HepG2 (cell line): ENCODE data around the gene COL6A6. TPM values are rescaled to one million over a fixed set of nuclear protein-coding genes. Genes with fewer than 3 reads are reported as not detected.

ENCODE experiments used
- ATAC-seq: fragments of 200-7000 bp; cut with Tn5 transposase; 3 replicates; pipeline ENCODE4 v1.9.1; 2020; ENCODE audit warnings: mild to moderate bottlenecking, moderate library complexity
- BruUV-seq: library from RNA; stranded (reverse); fragments of 400-500 nt; replicated peaks from 2 replicates; lab custom pipeline; 2021; lab: Mats Ljungman, UMichigan
- CTCF ChIA-PET: fragments of 300-600 bp; formaldehyde crosslinking; extraction: SDS; loops from one replicate; lab custom pipeline; 2021; ENCODE audit warnings: low total read pairs, inconsistent platforms, low intra/inter-chr PET ratio; lab: Yijun Ruan, JAX
- POLR2A ChIA-PET: fragments of 350-600 bp; sonication (Branson Sonifier 250); formaldehyde crosslinking; loops from one replicate; lab custom pipeline; 2020; ENCODE audit warnings: antibody characterized with exemption, inconsistent platforms; lab: Yijun Ruan, JAX
- DNase-seq: peaks from one replicate; pipeline ENCODE4 v3.0.0-alpha.2; 2015; ENCODE audit warnings: low spot score
- FAIRE-seq: peaks from 3 replicates; lab custom pipeline; 2011; peaks lifted over from hg19 to GRCh38; lab: Jason Lieb, UNC
- H2AFZ ChIP-seq: one replicate; pipeline ENCODE4 v1.6.1; 2011; ENCODE audit warnings: low read length, inconsistent platforms
- H3K27ac ChIP-seq: fragments of 300-600 bp; 3 replicates; pipeline ENCODE4 v1.8.0; 2011; ENCODE audit warnings: mixed run types, mild to moderate bottlenecking, mixed read lengths, low read length, inconsistent platforms; ENCODE audit not compliant: insufficient read depth; ENCODE audit errors: extremely low read length
- H3K27me3 ChIP-seq, 2 experiments: fragments of 200-600 bp in 1 of 2; 2 replicates in 1 of 2; 3 replicates in 1 of 2; pipeline versions ENCODE4 v1.6.0 to v1.8.0; 2011; ENCODE audit warnings: low read length in 2 of 2, mild to moderate bottlenecking in 2 of 2, moderate library complexity in 2 of 2, inconsistent platforms in 1 of 2; ENCODE audit not compliant: insufficient read depth in 2 of 2, control insufficient read depth in 1 of 2
- H3K36me3 ChIP-seq, 2 experiments: fragments of 200-600 bp in 1 of 2; replicated peaks in 1 of 2; 2 replicates in 1 of 2; 3 replicates in 1 of 2; pipeline versions ENCODE4 v1.5.1 to v1.8.0; 2011; ENCODE audit warnings: low read length in 2 of 2, inconsistent platforms in 1 of 2; ENCODE audit not compliant: insufficient read depth in 2 of 2, control insufficient read depth in 1 of 2
- H3K4me1 ChIP-seq: 2 replicates; pipeline ENCODE4 v1.5.1; 2012; ENCODE audit warnings: low read length, inconsistent platforms; ENCODE audit not compliant: insufficient read depth
- H3K4me2 ChIP-seq: 2 replicates; pipeline ENCODE4 v1.6.0; 2011; ENCODE audit warnings: low read depth, low read length, inconsistent platforms
- H3K4me3 ChIP-seq, 3 experiments: fragments of 200-600 bp in 1 of 3; sonication (generic), shearing (Covaris generic) in 1 of 3; replicated peaks in 1 of 3; 2 replicates each; pipeline ENCODE4 v1.5.1; 2011 to 2016; ENCODE audit warnings: low read length in 3 of 3, inconsistent platforms in 2 of 3, low read depth in 2 of 3, mild to moderate bottlenecking in 2 of 3, control low read depth in 1 of 3, mixed read lengths in 1 of 3; ENCODE audit not compliant: insufficient read depth in 1 of 3
- H3K79me2 ChIP-seq: one replicate; pipeline ENCODE4 v1.6.1; 2011; ENCODE audit warnings: low read length, inconsistent platforms; ENCODE audit not compliant: insufficient read depth
- H3K9ac ChIP-seq: 2 replicates; pipeline ENCODE4 v1.6.0; 2011; ENCODE audit warnings: mild to moderate bottlenecking, low read depth, low read length, inconsistent platforms; ENCODE audit not compliant: insufficient read depth
- H3K9me3 ChIP-seq: 2 replicates; pipeline ENCODE4 v1.5.1; 2012; ENCODE audit warnings: mild to moderate bottlenecking, low read length
- H4K20me1 ChIP-seq: 2 replicates; pipeline ENCODE4 v1.6.0; 2011; ENCODE audit warnings: inconsistent platforms, mild to moderate bottlenecking, low read length, moderate library complexity; ENCODE audit not compliant: insufficient read depth
- ATF1 ChIP-seq: IDR thresholded peaks from 2 replicates; pipeline ENCODE4 v1.6.1; 2016; ENCODE audit warnings: mild to moderate bottlenecking, control low read depth
- EZH2 ChIP-seq: conservative IDR thresholded peaks from 2 replicates; pipeline ENCODE4 v1.6.1; 2012; ENCODE audit warnings: mild to moderate bottlenecking, low read depth, low read length, moderate library complexity
- FOXO1 ChIP-seq: sonication (generic); formaldehyde crosslinking; IDR thresholded peaks from 2 replicates; pipeline ENCODE4 v1.4.0; 2020; ENCODE audit warnings: missing genetic modification reagents
- GATAD2A ChIP-seq: IDR thresholded peaks from 2 replicates; pipeline ENCODE4 v1.6.1; 2016
- MTA1 ChIP-seq: sonication (generic); formaldehyde crosslinking; IDR thresholded peaks from 2 replicates; pipeline ENCODE4 v1.4.0; 2020; ENCODE audit warnings: missing genetic modification reagents, mild to moderate bottlenecking, borderline replicate concordance
- MYPOP ChIP-seq: sonication (generic); formaldehyde crosslinking; IDR thresholded peaks from 2 replicates; pipeline ENCODE4 v1.8.1; 2023; ENCODE audit warnings: mild to moderate bottlenecking, moderate library complexity, missing genetic modification reagents
- NCOA1 ChIP-seq: sonication (generic); formaldehyde crosslinking; IDR thresholded peaks from 2 replicates; pipeline ENCODE4 v1.9.0; 2021; ENCODE audit warnings: missing genetic modification reagents
- RBFOX2 ChIP-seq: fragments of 200-400 bp; formaldehyde crosslinking; IDR thresholded peaks from 2 replicates; pipeline ENCODE4 v1.6.1; 2017; ENCODE audit warnings: low read depth, mild to moderate bottlenecking, low read length
- SAFB2 ChIP-seq: sonication (generic); formaldehyde crosslinking; IDR thresholded peaks from 2 replicates; pipeline ENCODE4 v1.5.1; 2020; ENCODE audit warnings: missing genetic modification reagents, low read depth, mild to moderate bottlenecking, borderline replicate concordance
- THAP8 ChIP-seq: sonication (generic); formaldehyde crosslinking; IDR thresholded peaks from 2 replicates; pipeline ENCODE4 v1.5.1; 2020; ENCODE audit warnings: missing genetic modification reagents, mild to moderate bottlenecking, borderline replicate concordance
- ZFP36L1 ChIP-seq: sonication (generic); formaldehyde crosslinking; IDR thresholded peaks from 2 replicates; pipeline ENCODE4 v1.8.0; 2022; ENCODE audit warnings: mild to moderate bottlenecking, missing genetic modification reagents, moderate library complexity
- ZFY ChIP-seq: sonication (generic); formaldehyde crosslinking; IDR thresholded peaks from 2 replicates; pipeline ENCODE4 v1.4.0; 2020; ENCODE audit warnings: missing genetic modification reagents
- ZNF549 ChIP-seq: sonication (generic); formaldehyde crosslinking; IDR thresholded peaks from 2 replicates; pipeline ENCODE4 v1.5.0; 2020; ENCODE audit warnings: missing genetic modification reagents
- ZNF564 ChIP-seq: sonication (generic); formaldehyde crosslinking; IDR thresholded peaks from 2 replicates; pipeline ENCODE4 v1.8.1; 2023; ENCODE audit warnings: mild to moderate bottlenecking, missing genetic modification reagents
- ZNF639 ChIP-seq: conservative IDR thresholded peaks from 2 replicates; pipeline ENCODE4 v1.6.1; 2018; ENCODE audit warnings: missing genetic modification reagents
- ZNF737 ChIP-seq: sonication (generic); formaldehyde crosslinking; IDR thresholded peaks from 2 replicates; pipeline ENCODE4 v1.5.0; 2020; ENCODE audit warnings: missing genetic modification reagents, mild to moderate bottlenecking, borderline replicate concordance
- ZNF788 ChIP-seq: sonication (generic); formaldehyde crosslinking; IDR thresholded peaks from 2 replicates; pipeline ENCODE4 v1.5.0; 2020; ENCODE audit warnings: mild to moderate bottlenecking, missing genetic modification reagents, borderline replicate concordance
- WGBS: methylation state at CpG from one replicate; pipeline ENCODE4 v1.1.6; 2017; ENCODE audit warnings: low lambda C conversion rate; 5-methylcytosine and 5-hydroxymethylcytosine counted together
- in situ Hi-C: cut with HindIII; loops from 2 replicates; pipeline ENCODE4 v1.10.0; 2017; ENCODE audit warnings: low pct_unique_long_range_greater_than_20kb; ENCODE audit not compliant: extremely low pct_ligation_motif_present
- intact Hi-C: fragments of 100-400 bp; cut with micrococcal nuclease; formaldehyde crosslinking; loops from one replicate; pipeline ENCODE4 v1.10.0; 2022; ENCODE audit not compliant: unreplicated experiment
- polyA plus RNA-seq, 8 experiments: library from polyadenylated mRNA; depleted of rRNA in 3 of 8; stranded (reverse) in 7 of 8; unstranded in 1 of 8; fragments of >200 nt; fragmentation: Illumina TruSeq in 4 of 8; extraction: Trizol in 4 of 8; gene quantifications; 2 replicates each; pipeline versions ENCODE4 v1.2.1 to v1.2.3, GENCODE V29; 2011 to 2016; ENCODE audit warnings: low read depth in 4 of 8, missing spikeins in 1 of 8, mixed read lengths in 1 of 8; ENCODE audit not compliant: insufficient read depth in 1 of 8
- total RNA-seq, 5 experiments: library from RNA; depleted of rRNA; stranded (reverse); fragments of >200 nt; fragmentation: Illumina TruSeq; extraction: Trizol; gene quantifications; 2 replicates each; pipeline ENCODE4 v1.2.3, GENCODE V29; 2016; ENCODE audit warnings: low read depth in 1 of 5

The COL6A6 gene
- total and polyA plus RNA-seq, 2 of the 13 experiments (the other 11 are each of a cell fraction or from before 2014, with no cell fraction given), result not detected

- Histone ChIP-seq H3K4me3 (no peak overlapping the region), H3K9me3 (peaks cover 10% of the 10 kb centered on the region), H3K9ac (no peak overlapping the region), H3K27ac (no peak overlapping the region), H3K4me1 (no peaks in the 10 kb centered on the region), H3K4me2 (no peak overlapping the region), H3K36me3 (no peaks in the 10 kb centered on the region), H2AFZ (no peak overlapping the region), H4K20me1 (no peaks in the 10 kb centered on the region), H3K27me3 (no peaks in the 10 kb centered on the region), H3K79me2 (no peaks in the 10 kb centered on the region)
- DNase-seq, result no peak
- in situ Hi-C loops, result no loop called here
- intact Hi-C loops, result no loop called here
- TF ChIP-seq EZH2 (no peak), ZNF788 (no peak), NCOA1 (CRISPR knock-in tag) (no peak)
- ATAC-seq, result no peak
- no peak for FAIRE-seq
- no TSS peak for BruUV-seq
- ChIA-PET POLR2A (no interaction called here), CTCF (no interaction called here)
- 0% methylated on average over 1 of the region's 1 CpG for WGBS
Observed at GRCh38 chr3:130548356-130548755, 31.4 kb downstream of the COL6A6 start.

GRCh38 chr3:130557336-130558035, 40.5 kb downstream of the COL6A6 start:
- no peak overlapping the region for H3K9ac ChIP-seq
- no peak overlapping the region for H3K4me2 ChIP-seq
- no TSS peak for BruUV-seq
- 27% methylated on average over 3 of the region's 3 CpGs for WGBS
- H3K4me1 ChIP-seq, result no peaks in the 10 kb centered on the region
- FAIRE-seq, result no peak
- no peaks in the 10 kb centered on the region for H3K79me2 ChIP-seq
- DNase-seq, result no peak
- H4K20me1 ChIP-seq, result no peaks in the 10 kb centered on the region
- in situ Hi-C loops, result no loop called here
- intact Hi-C loops, result no loop called here
- H3K4me3 ChIP-seq, result no peak overlapping the region
- POLR2A ChIA-PET, result no interaction called here
- no peak for ATAC-seq
- CTCF ChIA-PET, result no interaction called here
- H3K36me3 ChIP-seq, result no peaks in the 10 kb centered on the region
- peaks cover 4% of the 10 kb centered on the region for H3K9me3 ChIP-seq
- no peaks in the 10 kb centered on the region; a peak in 1 of 5 replicates for H3K27me3 ChIP-seq
- H3K27ac ChIP-seq, result no peak overlapping the region
- H2AFZ ChIP-seq, result no peak overlapping the region
- TF ChIP-seq RBFOX2 (no peak), THAP8 (CRISPR knock-in tag) (no peak), ZNF639 (CRISPR knock-in tag) (no peak), ZNF564 (CRISPR knock-in tag) (no peak), GATAD2A (CRISPR knock-in tag) (no peak), SAFB2 (CRISPR knock-in tag) (no peak), ZFY (CRISPR knock-in tag) (no peak), ZNF549 (CRISPR knock-in tag) (no peak), FOXO1 (no peak), ATF1 (CRISPR knock-in tag) (no peak), MYPOP (CRISPR knock-in tag) (no peak), ZNF737 (no peak), MTA1 (CRISPR knock-in tag) (no peak), ZFP36L1 (CRISPR knock-in tag) (no peak)
